Measurements from ENCODE around the gene SRY.

- TF ChIP-seq CTCF (IDR thresholded peaks at IDR 0.05; ENCODE audit: insufficient read depth, low read depth, low read length) (no peak), EZH2 (IDR thresholded peaks at IDR 0.05; ENCODE audit: insufficient read depth, low read length) (no peak)
These were observed 9.6 kb upstream of the SRY start for GRCh38 chrY:2796977-2797523.
